Neural cell (in vitro differentiated cells): Measurements from ENCODE around the gene LARGE1.

Experiments
- EZH2 ChIP-seq: fragments of 200-600, 300-800 bp; shearing (Covaris generic), sonication (generic); IDR thresholded peaks from 2 replicates; pipeline ENCODE4 v1.6.1; 2014; ENCODE audit warnings: antibody characterized with exemption, low read length, borderline replicate concordance, mild to moderate bottlenecking; ENCODE audit not compliant: insufficient read depth, poor library complexity, severe bottlenecking
- RAD21 ChIP-seq: fragments of 450-650 bp; conservative IDR thresholded peaks from 2 replicates; pipeline ENCODE4 v1.6.1; 2014; ENCODE audit warnings: antibody characterized with exemption, mild to moderate bottlenecking, moderate library complexity
- REST ChIP-seq: IDR thresholded peaks from 2 replicates; pipeline ENCODE4 v1.6.1; 2012; ENCODE audit warnings: borderline replicate concordance
- SMC3 ChIP-seq: fragments of 450-650 bp; conservative IDR thresholded peaks from 2 replicates; pipeline ENCODE4 v1.6.1; 2014; ENCODE audit warnings: antibody characterized with exemption, mild to moderate bottlenecking, moderate library complexity; ENCODE audit not compliant: poor library complexity
- TF ChIP-seq, protein P1 (sequence below): fragments of 450-650 bp; IDR thresholded peaks from 2 replicates; pipeline ENCODE4 v1.5.1; 2014; ENCODE audit warnings: antibody characterized with exemption, mild to moderate bottlenecking, moderate library complexity; ENCODE audit not compliant: poor library complexity, severe bottlenecking

GRCh38 chr22:33887173-33887572, 33.1 kb downstream of the LARGE1 start:
- TF ChIP-seq, protein P1, sequence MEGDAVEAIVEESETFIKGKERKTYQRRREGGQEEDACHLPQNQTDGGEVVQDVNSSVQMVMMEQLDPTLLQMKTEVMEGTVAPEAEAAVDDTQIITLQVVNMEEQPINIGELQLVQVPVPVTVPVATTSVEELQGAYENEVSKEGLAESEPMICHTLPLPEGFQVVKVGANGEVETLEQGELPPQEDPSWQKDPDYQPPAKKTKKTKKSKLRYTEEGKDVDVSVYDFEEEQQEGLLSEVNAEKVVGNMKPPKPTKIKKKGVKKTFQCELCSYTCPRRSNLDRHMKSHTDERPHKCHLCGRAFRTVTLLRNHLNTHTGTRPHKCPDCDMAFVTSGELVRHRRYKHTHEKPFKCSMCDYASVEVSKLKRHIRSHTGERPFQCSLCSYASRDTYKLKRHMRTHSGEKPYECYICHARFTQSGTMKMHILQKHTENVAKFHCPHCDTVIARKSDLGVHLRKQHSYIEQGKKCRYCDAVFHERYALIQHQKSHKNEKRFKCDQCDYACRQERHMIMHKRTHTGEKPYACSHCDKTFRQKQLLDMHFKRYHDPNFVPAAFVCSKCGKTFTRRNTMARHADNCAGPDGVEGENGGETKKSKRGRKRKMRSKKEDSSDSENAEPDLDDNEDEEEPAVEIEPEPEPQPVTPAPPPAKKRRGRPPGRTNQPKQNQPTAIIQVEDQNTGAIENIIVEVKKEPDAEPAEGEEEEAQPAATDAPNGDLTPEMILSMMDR: no peak
- TF ChIP-seq REST (no peak), EZH2 (no peak), RAD21 (no peak), SMC3 (no peak)
